CD4-positive, alpha-beta memory T cell (primary cell): Measurements from ENCODE around the gene EDEM3. TPM values are rescaled to one million over a fixed set of nuclear protein-coding genes. Genes with fewer than 3 reads are reported as not detected.

Experiments
- CTCF ChIA-PET: fragments of 350-600 bp; sonication (Branson Sonifier 250); formaldehyde crosslinking; loops from one replicate; lab custom pipeline; 2021; ENCODE audit warnings: inconsistent platforms; ENCODE audit not compliant: partially characterized antibody; lab: Charles Lee
- POLR2A ChIA-PET: fragments of 350-600 bp; sonication (Branson Sonifier 250); formaldehyde crosslinking; loops from one replicate; lab custom pipeline; 2021; ENCODE audit not compliant: partially characterized antibody; lab: Charles Lee
- DNase-seq, 5 donors: peaks; one replicate each; pipeline versions ENCODE4 v3.0.0 to v3.0.0-alpha.2; 2020 to 2022; ENCODE audit warnings: mixed read lengths in 1 of 5
- H3K27ac ChIP-seq: one replicate; pipeline ENCODE4 v1.7.0; 2013; ENCODE audit warnings: low read depth, low read length
- H3K27me3 ChIP-seq: 2 replicates; pipeline ENCODE4 v1.7.0; 2013; ENCODE audit warnings: mild to moderate bottlenecking, low read length, moderate library complexity; ENCODE audit not compliant: insufficient read depth
- H3K36me3 ChIP-seq: 2 replicates; pipeline ENCODE4 v1.7.0; 2013; ENCODE audit warnings: mild to moderate bottlenecking, low read length, moderate library complexity; ENCODE audit not compliant: insufficient read depth
- H3K4me1 ChIP-seq: 2 replicates; pipeline ENCODE4 v1.7.0; 2013; ENCODE audit warnings: mild to moderate bottlenecking, low read length, moderate library complexity; ENCODE audit not compliant: insufficient read depth
- H3K4me3 ChIP-seq, 2 donors: one replicate each; pipeline ENCODE4 v1.7.0; 2013; ENCODE audit warnings: low read length in 2 of 2, mild to moderate bottlenecking in 1 of 2
- H3K9me3 ChIP-seq, 2 donors: one replicate each; pipeline ENCODE4 v1.7.0; 2013; ENCODE audit warnings: low read length in 2 of 2, control low read depth in 1 of 2; ENCODE audit not compliant: control insufficient read depth in 1 of 2
- H3K27ac Mint-ChIP-seq, 7 donors: one replicate each; pipeline ENCODE4 v1.8.0; 2020 to 2021; ENCODE audit warnings: mixed read lengths in 7 of 7, mild to moderate bottlenecking in 6 of 7, inconsistent platforms in 3 of 7, moderate library complexity in 3 of 7
- H3K27me3 Mint-ChIP-seq, 2 donors: one replicate each; pipeline ENCODE4 v1.8.0; 2020 to 2021; ENCODE audit warnings: mixed read lengths in 2 of 2
- H3K36me3 Mint-ChIP-seq, 2 donors: one replicate each; pipeline ENCODE4 v1.8.0; 2020 to 2021; ENCODE audit warnings: mixed read lengths in 2 of 2, inconsistent platforms in 1 of 2, mild to moderate bottlenecking in 1 of 2
- H3K4me1 Mint-ChIP-seq, 4 donors: one replicate each; pipeline ENCODE4 v1.8.0; 2020 to 2021; ENCODE audit warnings: mixed read lengths in 4 of 4, mild to moderate bottlenecking in 1 of 4
- H3K4me3 Mint-ChIP-seq, 8 donors: one replicate each; pipeline ENCODE4 v1.8.0; 2020 to 2021; ENCODE audit warnings: mixed read lengths in 8 of 8, mild to moderate bottlenecking in 7 of 8, moderate library complexity in 6 of 8, inconsistent platforms in 3 of 8
- H3K9me3 Mint-ChIP-seq, 8 donors: one replicate each; pipeline ENCODE4 v1.8.0; 2020 to 2021; ENCODE audit warnings: mixed read lengths in 8 of 8, mild to moderate bottlenecking in 5 of 8, inconsistent platforms in 3 of 8, moderate library complexity in 1 of 8
- intact Hi-C: fragments of 100-400 bp; cut with micrococcal nuclease; formaldehyde crosslinking; loops from one replicate; pipeline ENCODE4 v1.15.1; 2023
- polyA plus RNA-seq, 2 donors: library from polyadenylated mRNA; unstranded; fragments of 300-500 nt; fragmentation: Illumina TruSeq; gene quantifications; one replicate each; pipeline ENCODE4 v1.2.3, GENCODE V29; 2021
- total RNA-seq, 2 experiments: library from RNA; stranded (reverse); gene quantifications; one replicate each; pipeline ENCODE4 v1.2.3, GENCODE V29; 2021

Gene EDEM3
- total and polyA plus RNA-seq, 4 experiments from 2014 or later, result 8.5 to 61.7 (median 36.1) TPM

DNA sequence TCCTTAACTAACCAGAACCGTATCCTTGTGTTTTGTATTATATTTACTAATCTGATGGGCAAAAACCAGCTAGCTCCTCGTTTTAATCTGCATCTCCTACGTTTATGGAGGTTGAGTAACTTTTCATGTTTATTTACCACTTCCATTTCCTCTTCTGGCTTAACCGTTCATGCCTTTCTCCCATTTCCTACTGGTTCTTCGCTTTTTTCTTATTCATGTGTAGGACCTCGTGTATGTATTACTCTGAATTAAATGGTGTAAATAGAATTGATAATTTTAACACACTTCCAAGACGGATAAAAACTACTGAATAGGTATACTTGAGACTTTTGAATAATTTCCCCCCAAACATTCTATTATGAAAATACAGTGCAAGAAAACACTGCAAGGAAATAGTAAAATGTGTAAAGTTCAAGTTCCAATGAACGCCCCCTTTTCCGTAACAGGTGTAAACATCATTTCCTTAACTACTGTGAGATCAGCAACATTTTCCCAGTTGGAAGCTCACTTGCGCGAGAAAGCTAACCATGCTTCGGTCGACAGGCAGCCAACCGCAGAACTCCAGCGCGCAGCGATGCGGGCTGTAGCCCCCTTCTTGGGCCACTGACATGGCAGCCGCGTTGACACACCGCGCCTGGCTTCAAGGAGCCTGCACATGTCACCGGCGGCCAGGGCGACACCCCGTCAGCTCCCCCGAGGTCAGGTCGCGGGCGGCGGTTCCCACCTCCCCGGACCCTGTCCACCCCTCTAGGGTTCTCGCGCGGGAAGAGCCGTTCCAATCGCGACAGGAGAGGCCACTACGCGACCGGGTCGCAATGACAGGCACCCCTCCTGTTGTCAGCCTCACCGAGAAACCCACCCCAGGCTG lies 816 bp downstream of the EDEM3 start:
- no peaks in the 10 kb centered on the region for H3K36me3 ChIP-seq
- intact Hi-C loops, result loop anchor here (1.0 to 10.0 kb wide), 10 partner anchors 11 to 1621 kb away; partner anchors contain the start of genes ARPC5, IVNS1ABP, ODR4 and SMG7
- H3K4me1 ChIP-seq, result peaks cover 38% of the 10 kb centered on the region
- H3K36me3 Mint-ChIP-seq, result peaks cover 3 to 17% of the 10 kb centered on the region in 2 donors
- ChIA-PET POLR2A (interaction anchor here (1.0 to 4.7 kb wide), 16 partner anchors 10 to 1621 kb away, joined by 3 to 104 read pairs (median 6); partner anchors contain the start of genes IVNS1ABP, NIBAN1, ODR4 and SWT1), CTCF (interaction anchor here (1.2 to 1.8 kb wide), 2 partner anchors 11 to 51 kb away, joined by 4 to 6 read pairs; no protein-coding TSS in a partner anchor)
- H3K27me3 Mint-ChIP-seq, result no peaks in the 10 kb centered on the region
- no peaks in the 10 kb centered on the region for H3K27me3 ChIP-seq
- H3K4me1 Mint-ChIP-seq, result peaks cover 36 to 61% (median 48%) of the 10 kb centered on the region in 4 donors
- DNase-seq, result peak in 3 of 5 donors; percentile 11 to 47 (median 46)
- peak overlapping the region; percentile 82 to 98 (median 96) for H3K27ac Mint-ChIP-seq
- no peaks in the 10 kb centered on the region for H3K9me3 Mint-ChIP-seq
- H3K4me3 Mint-ChIP-seq, result peak overlapping the region; percentile 90 to 98 (median 96)
- peak overlapping the region; percentile 94 for H3K27ac ChIP-seq
- no peaks in the 10 kb centered on the region for H3K9me3 ChIP-seq
- peak overlapping the region; percentile 72 to 73 for H3K4me3 ChIP-seq

GRCh38 chr1:184753117-184753516 lies 1.5 kb downstream of the EDEM3 start:
- Histone ChIP-seq H3K27ac (peak overlapping the region; percentile 94), H3K36me3 (no peaks in the 10 kb centered on the region), H3K4me3 (peak overlapping the region; percentile 72 to 73), H3K4me1 (peaks cover 41% of the 10 kb centered on the region), H3K27me3 (no peaks in the 10 kb centered on the region), H3K9me3 (no peaks in the 10 kb centered on the region)
- no peak for DNase-seq
- Mint-ChIP-seq H3K27me3 (no peaks in the 10 kb centered on the region), H3K27ac (peak overlapping the region; percentile 82 to 98 (median 96)), H3K4me3 (peak overlapping the region; percentile 90 to 98 (median 96)), H3K9me3 (no peaks in the 10 kb centered on the region), H3K36me3 (peaks cover 3 to 17% of the 10 kb centered on the region in 2 donors), H3K4me1 (peaks cover 37 to 61% (median 50%) of the 10 kb centered on the region in 4 donors)
- POLR2A ChIA-PET, result interaction anchor here (1.0 to 4.7 kb wide), 6 partner anchors 9 to 139 kb away, joined by 4 to 104 read pairs (median 6); no protein-coding TSS in a partner anchor
- CTCF ChIA-PET, result interaction anchor here (0.9 to 1.8 kb wide), 2 partner anchors 11 to 222 kb away, joined by 3 to 6 read pairs; no protein-coding TSS in a partner anchor
- intact Hi-C loops, result loop anchor here (5.0 to 10.0 kb wide), 6 partner anchors 41 to 1281 kb away; partner anchors contain the start of genes ARPC5 and SMG7

- Mint-ChIP-seq H3K4me1 (peaks cover 37 to 65% (median 50%) of the 10 kb centered on the region in 4 donors), H3K9me3 (no peaks in the 10 kb centered on the region), H3K36me3 (peaks cover 3 to 19% of the 10 kb centered on the region in 2 donors), H3K27me3 (no peaks in the 10 kb centered on the region), H3K4me3 (peak overlapping the region; percentile 90 to 98 (median 96)), H3K27ac (peak overlapping the region in 5 of 7 donors; percentile 39 to 98 (median 95))
- intact Hi-C loops, result loop anchor here (5.0 to 10.0 kb wide), 6 partner anchors 40 to 1280 kb away; partner anchors contain the start of genes ARPC5 and SMG7
- Histone ChIP-seq H3K27me3 (no peaks in the 10 kb centered on the region), H3K4me1 (peaks cover 44% of the 10 kb centered on the region), H3K27ac (no peak overlapping the region), H3K36me3 (no peaks in the 10 kb centered on the region), H3K4me3 (no peak overlapping the region), H3K9me3 (no peaks in the 10 kb centered on the region)
- ChIA-PET POLR2A (interaction anchor here (0.9 to 4.7 kb wide), 5 partner anchors 9 to 222 kb away, joined by 4 to 104 read pairs (median 4); partner anchors contain the start of gene NIBAN1), CTCF (interaction anchor here (0.9 kb wide), 1 partner anchor 223 kb away, joined by 3 read pairs; no protein-coding TSS in a partner anchor)
- DNase-seq, result no peak
Observed at GRCh38 chr1:184752656-184753055, 2.0 kb downstream of the EDEM3 start.

GRCh38 chr1:184748740-184749139 lies 5.9 kb downstream of the EDEM3 start:
- Histone ChIP-seq H3K4me1 (peaks cover 78% of the 10 kb centered on the region), H3K36me3 (no peaks in the 10 kb centered on the region), H3K9me3 (no peaks in the 10 kb centered on the region), H3K4me3 (no peak overlapping the region), H3K27me3 (no peaks in the 10 kb centered on the region), H3K27ac (no peak overlapping the region)
- no peak for DNase-seq
- intact Hi-C loops, result no loop called here
- ChIA-PET CTCF (interaction anchor here (1.0 kb wide), 1 partner anchor 57 kb away, joined by 4 read pairs; no protein-coding TSS in a partner anchor), POLR2A (no interaction called here)
- Mint-ChIP-seq H3K4me1 (peaks cover 52 to 81% (median 67%) of the 10 kb centered on the region in 4 donors), H3K4me3 (no peak overlapping the region), H3K36me3 (peaks cover 3 to 4% of the 10 kb centered on the region in 2 donors), H3K27ac (peak overlapping the region in 3 of 7 donors; percentile 25 to 64 (median 53)), H3K9me3 (no peaks in the 10 kb centered on the region), H3K27me3 (no peaks in the 10 kb centered on the region)

DNA sequence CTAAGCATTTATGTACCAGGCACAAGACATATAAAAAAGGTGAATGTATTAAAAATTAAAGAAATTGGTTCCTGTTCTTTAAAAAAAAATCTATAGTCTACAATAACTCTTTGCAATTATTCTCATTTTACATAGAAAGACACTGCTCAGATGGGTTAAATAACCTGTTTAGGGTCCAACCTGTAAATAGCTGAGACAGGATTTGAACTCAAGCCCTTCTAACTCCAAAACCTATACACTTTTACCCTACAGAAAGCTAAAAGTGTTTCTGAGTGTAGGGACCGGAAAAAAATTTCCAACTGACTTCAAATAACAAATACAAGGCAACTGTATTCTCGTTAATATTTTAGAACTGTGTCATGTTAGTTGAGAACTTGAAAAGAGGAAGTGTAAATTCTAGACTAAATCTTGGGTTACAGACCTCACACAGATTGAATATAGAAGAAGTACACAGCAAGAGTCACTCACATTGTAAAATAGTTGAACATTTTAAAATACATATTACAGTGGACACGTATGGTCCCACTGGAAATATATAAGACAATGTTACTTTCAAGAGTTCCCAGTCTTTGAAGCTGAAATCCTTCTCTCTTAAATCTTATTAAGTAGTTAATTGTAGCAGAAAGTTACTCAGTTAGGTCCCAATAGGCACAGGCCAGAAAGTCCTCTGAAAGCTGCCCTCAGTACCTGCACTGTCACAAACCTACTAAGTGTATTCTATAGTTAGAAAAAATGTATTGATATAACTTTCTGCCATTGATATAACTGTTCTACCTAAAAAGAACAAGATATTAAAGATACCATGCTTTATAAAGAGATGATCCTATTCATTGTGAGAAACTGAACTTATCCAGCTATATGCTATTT lies 7.3 kb downstream of the EDEM3 start:
- Mint-ChIP-seq H3K9me3 (no peaks in the 10 kb centered on the region), H3K27ac (peak overlapping the region; percentile 20 to 94 (median 72)), H3K4me3 (peak overlapping the region in 2 of 8 donors; percentile 41 to 80), H3K4me1 (peaks cover 50 to 78% (median 64%) of the 10 kb centered on the region in 4 donors), H3K27me3 (no peaks in the 10 kb centered on the region), H3K36me3 (peaks cover 2 to 3% of the 10 kb centered on the region in 2 donors)
- no peaks in the 10 kb centered on the region for H3K27me3 ChIP-seq
- POLR2A ChIA-PET, result interaction anchor here (0.9 kb wide), 1 partner anchor 8 kb away, joined by 4 read pairs; no protein-coding TSS in a partner anchor
- intact Hi-C loops, result loop anchor here (2.0 kb wide), 1 partner anchor 409 kb away; the partner anchor contains the start of genes SWT1 and TRMT1L
- H3K27ac ChIP-seq, result no peak overlapping the region
- no peaks in the 10 kb centered on the region for H3K9me3 ChIP-seq
- no peak overlapping the region for H3K4me3 ChIP-seq
- CTCF ChIA-PET, result no interaction called here
- DNase-seq, result no peak
- H3K4me1 ChIP-seq, result peaks cover 75% of the 10 kb centered on the region
- H3K36me3 ChIP-seq, result no peaks in the 10 kb centered on the region
